LNCAP (cell line): ENCODE results near the gene TRIM41.

Experiments used
- CTCF ChIP-seq: fragments of 450-650 bp; IDR thresholded peaks from 2 replicates; pipeline ENCODE4 v1.5.1; 2017; ENCODE audit warnings: mild to moderate bottlenecking

The TRIM41 gene

GRCh38 chr5:181190711-181191525 lies 32.2 kb upstream of the TRIM41 start:
- peak; percentile 39; the same call in 1 of the 2 replicates for TF ChIP-seq CTCF

GRCh38 chr5:181191526-181192336 lies 31.4 kb upstream of the TRIM41 start:
- TF ChIP-seq CTCF: no peak

GRCh38 chr5:181192337-181193046 lies 30.6 kb upstream of the TRIM41 start:
- TF ChIP-seq CTCF: no peak

- TF ChIP-seq CTCF: no peak
Observed at GRCh38 chr5:181193656-181194055, 29.4 kb upstream of the TRIM41 start.

GRCh38 chr5:181194489-181195248 lies 28.4 kb upstream of the TRIM41 start:
- no peak for TF ChIP-seq CTCF

DNA sequence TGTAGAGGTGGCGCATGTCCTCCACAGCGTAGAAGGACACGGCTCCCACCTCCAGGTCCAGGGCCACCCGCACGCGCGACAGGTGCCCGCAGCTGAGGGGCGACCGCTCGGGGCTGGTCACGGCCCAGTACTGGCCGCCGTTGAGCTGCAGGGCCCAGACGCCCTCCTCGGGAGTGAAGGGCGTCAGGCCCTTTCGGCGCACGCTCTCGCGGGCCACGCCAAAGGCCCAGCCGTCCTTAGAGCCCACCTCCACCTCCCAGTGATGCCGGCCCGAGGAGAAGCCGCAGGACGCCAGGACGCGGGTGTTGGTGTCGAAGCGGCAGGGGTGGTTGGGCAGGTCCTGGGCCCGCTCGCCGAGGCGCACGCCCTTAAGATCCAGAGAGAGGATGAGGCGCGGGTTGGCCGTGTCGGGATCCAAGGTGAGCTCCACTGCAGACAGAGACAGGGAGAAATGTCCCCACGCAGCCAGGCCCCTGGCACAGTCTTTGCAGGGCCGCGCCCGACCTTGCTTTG lies 27.8 kb upstream of the TRIM41 start:
- no peak for TF ChIP-seq CTCF
